ENCODE results near the gene MTAP.

Gene MTAP

DNA sequence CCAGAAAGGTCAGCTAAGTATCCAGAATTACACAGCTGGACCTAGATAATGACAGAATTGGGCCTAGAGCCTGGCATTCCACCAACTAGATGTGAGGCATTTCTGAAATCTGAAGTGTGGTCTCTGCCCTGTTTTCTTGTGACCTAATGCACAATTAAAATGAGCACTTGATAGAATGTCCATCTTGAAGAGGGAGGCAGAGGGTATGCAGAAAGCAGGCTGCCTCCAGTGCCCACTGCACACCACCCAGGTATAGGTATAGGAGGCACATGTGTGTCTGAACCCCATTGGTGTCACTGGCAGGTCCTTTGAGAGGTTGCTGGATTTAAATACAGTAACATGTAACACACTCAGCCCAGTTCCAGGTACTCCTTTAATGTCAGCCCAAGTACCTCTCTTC, 2.4 kb downstream of the MTAP start:
- no peak for DNase-seq (ENCODE audit: low read depth)

DNA sequence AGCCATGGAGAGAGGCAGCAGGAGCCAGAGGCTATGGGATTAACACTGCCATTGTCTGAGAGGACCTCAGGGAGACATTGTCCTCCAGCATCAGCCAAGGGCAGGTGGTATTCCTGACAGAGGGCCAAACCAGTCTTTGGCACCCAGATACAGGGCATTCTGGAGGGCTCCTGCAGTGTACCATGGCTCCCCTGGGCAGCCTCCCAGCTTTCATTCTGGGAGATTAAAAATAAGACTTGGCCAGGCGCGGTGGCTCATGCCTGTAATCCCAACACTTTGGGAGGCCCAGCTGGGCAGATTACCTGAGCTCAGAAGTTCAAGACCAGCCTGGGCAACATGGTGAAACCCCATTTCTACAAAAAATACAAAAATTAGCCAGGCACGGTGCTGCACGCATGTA, 4.2 kb downstream of the MTAP start:
- DNase-seq (ENCODE audit: low read depth): no peak

DNA sequence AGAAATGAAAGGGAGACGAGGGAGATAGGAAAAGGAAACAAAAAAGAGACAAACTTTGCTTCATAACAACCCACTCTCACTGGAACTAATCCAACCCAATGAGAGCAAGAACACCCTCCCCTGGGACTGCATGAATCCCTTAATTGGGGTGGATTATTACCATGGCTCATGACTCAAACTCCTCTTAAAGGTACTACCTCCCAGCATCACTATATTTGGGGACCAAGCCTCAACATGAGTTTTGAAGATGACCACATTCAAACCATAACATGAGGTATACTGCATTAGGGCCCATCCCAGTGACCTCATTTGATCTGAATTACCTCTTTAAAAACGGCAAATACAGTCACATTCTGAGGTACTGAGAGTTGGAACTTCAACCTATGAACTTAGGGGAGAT, 8.0 kb downstream of the MTAP start:
- DNase-seq (ENCODE audit: low read depth): no peak

DNA sequence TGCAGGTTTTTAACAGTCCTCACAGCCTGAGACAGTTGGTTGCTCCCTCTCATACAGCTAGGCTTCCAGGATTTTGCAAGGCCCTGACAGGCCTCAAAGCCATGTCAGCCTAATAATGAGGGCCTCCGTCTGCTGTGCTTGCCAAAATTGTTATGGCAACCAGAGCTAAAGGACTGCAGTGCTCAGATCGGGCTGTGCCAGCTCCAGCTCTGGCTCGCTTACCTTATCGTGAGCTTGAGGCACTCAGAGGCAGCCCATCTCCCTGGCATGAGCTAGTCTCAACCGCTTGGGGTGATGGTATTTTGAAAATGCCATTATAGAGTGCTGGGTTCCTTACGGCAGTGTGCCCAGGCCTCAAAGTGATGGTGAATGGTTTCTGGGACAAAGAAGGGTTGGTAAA, 8.4 kb downstream of the MTAP start:
- no peak for DNase-seq (ENCODE audit: low read depth)

DNA sequence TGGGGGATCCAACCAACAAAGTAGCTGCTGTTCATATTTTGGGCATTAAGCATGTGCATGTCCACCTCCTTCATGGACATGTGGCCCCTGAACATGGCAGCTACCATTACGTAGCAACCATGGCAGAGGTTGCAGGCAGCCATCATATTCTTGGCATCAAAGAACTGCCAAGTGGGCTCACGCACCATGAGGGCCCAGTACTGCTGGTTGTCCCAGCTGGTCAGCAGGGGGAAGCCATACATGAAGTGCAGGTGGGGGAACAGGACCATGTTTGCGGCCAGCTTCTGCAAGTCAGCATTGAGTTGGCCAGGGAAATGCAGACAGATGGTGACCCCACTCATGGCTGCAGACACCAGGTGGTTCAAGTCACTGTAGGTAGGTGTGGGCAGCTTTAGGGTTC, 9.5 kb downstream of the MTAP start:
- DNase-seq (ENCODE audit: low read depth): no peak

DNA sequence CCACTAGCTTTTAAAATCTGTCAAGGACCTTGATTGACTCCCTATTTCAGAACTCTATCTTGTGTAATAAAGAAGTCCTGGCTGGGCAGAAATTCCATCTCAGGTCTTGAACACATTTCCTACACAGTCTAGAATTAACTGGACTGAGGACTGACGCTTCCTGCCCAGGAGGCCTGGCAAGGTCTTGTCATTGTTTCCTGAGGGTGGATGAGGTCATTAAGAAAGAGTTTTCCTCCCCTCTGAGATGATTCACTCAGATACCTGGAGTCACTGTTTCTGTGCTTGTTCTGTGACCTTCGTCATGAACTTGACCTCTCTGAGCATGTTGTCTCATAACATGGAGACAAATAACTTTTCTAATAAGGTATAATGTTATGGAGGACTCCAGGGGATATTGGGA, 10.0 kb downstream of the MTAP start:
- no peak for DNase-seq (ENCODE audit: low read depth)

DNA sequence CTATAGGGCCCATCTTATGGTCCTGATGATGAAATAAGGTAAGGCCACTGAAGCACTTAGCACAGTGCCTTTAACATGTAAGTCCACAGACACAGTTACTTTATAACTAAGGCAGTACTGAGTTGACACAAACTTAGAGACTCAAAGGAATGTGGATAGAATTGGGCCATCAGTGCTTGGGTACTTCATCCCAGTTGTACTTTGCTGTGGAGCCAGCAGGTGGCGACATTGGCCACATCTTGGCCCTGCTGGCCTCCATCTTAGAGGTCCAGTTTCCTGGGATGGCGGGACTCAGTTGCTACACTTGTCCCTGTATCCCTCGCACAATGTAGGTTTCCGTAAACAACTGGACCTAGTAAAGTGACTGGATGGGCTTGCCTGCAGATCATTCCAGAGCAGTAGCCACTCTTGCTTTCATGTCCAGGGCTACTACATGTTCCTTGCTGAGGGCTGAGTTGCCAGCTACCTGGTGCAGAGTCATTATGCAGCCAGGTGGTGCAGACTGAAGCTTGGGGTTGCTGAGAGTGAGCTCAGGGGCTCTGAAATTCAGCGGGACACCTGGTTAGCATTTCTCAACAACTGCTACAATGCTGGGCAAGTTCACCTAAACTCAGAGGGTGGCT, 10.6 kb downstream of the MTAP start:
- peak; percentile 53 for DNase-seq (ENCODE audit: low read depth)

DNA sequence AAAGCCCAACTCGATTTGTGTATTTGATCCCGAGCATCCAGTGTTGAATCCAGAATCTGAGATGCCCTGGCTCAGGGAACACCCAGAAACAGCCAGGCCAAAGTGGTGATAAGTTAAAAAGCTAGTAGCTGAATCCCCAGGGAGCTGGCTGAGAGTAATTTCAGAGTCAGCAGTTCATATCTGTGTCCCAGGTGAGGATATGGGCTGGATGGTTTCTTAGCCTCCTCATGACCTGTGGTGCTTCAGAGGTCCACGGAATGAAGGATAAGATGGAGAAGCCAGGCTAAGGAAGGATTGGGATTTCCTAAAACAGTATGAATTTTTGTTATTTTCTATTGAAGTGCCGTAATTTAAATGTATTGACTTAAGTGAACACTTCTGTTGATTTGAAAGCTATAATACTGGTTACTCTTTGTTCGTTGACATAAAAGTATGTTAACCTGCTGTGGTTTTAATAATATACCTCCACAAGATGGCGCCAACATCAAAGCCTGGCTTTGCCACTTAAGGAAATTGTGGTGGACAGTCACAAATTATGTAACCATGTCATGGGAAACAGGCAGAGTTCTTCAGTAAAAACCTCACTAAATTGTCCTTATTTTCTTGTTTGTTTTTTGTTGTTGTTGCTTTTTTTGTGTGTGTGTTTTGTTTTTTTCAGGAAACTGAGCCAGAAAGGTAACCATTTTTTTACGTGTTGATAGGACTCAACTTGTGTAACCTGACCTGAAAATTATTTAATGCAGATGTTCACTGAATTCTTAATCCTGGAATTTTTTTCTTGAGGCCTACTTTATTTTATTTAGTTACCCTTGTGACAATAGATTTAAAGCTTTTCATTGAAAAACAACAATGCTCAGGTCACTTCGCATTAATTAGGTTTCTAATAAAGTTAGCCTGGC, 11.4 kb downstream of the MTAP start:
- DNase-seq (ENCODE audit: low read depth): peak; percentile 14

DNA sequence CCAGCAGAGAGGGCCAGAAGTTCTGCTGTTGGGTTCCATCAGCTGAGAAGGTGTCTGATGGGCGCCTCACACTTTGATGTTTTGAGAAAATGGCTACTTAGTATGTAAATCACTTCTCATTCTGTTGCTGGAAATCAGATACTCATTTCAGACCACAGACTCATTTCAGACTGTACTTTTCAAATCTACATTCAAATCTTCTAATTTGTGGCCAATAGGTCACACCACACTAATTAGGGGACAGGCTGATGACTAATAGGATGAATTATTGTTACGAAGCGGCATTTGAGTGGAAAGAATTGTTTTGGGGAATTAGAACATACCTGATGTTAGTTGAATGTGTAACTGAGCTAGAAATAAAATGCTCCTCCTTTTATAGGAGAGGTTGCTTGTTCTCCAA, 13.2 kb downstream of the MTAP start:
- DNase-seq (ENCODE audit: low read depth): no peak

DNA sequence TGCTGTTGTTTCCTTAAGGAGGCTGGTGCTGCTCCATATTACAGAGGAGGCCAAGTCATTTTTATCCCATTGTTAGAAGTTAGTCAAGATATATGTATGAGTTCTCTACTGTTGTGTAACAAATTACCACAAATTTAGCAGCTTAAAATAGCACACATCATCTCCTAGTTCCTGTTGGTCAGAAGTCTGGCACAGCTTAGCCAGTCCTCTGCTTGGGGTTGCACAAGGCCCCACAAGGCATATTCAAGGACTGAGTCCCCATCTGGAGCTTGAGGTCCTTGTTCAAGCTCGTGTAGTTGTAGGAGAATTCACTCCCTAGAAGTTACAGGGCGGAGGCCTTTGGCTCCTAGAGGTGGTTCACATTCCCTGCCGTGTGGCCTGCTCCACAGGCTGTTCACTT, 14.7 kb downstream of the MTAP start:
- DNase-seq (ENCODE audit: low read depth): no peak

DNA sequence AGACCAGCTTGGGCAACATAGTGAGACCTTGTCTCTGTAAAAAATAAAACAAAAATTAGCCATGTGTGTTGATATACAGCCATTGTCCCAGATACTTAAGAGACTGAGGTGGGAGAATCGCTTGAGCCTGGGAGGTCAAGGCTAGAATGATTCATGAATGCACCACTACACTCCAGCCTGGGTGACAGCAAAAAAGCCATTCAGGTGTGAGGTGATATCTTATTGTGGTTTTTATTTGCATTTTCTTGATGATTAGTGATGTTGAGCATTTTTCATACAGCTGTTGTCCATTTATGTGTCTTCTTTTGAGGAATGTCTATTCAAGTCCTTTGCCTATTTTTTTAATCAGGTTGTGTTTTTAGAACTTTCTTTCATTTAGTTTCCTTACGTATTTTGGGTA, 23.2 kb downstream of the MTAP start:
- no peak for DNase-seq (ENCODE audit: low read depth)

DNA sequence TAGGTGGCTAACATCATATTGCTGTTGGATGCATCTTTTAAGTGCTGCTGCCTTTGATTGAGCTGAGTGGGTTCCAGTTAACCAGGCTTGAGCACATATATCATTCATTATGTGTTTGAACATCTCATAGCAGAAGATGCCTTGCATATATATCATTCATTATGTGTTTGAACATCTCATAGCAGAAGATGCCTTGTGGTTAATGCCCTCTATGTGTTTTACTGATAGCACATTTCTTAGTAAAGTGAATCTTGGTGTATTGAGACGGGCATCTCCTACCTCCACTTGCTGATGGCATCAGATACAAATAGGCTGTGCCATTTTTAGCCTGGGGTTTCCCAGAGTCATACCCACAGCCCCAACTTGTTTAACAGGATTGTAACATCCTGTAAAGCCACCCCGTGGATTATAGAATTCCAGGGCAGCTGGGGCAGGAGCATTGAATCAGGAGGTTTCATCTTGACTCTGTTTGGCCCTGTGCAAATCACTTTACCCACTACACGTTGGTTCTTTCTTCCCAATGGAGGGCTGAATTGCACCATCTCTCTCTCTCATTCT, 26.5 kb downstream of the MTAP start:
- DNase-seq (ENCODE audit: low read depth): no peak

DNA sequence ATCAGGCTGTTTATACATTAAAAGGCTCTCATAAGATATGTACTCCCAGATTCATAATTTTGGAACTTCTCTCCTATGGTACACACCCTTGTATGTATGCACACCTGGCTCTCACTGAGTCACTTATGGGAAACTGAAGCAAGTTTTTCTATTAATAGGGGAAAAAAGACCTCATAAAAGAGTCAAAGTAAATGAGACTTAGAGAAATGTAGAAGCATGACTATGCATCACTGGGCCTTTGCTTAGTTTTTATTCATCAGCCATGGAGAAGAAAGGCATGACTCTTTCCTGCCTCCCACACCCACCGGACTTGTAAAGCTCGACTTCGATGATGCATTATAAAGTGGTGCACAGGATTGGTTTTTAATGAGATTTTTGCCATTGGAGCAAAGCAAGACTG, 28.2 kb downstream of the MTAP start:
- DNase-seq (ENCODE audit: low read depth): no peak

DNA sequence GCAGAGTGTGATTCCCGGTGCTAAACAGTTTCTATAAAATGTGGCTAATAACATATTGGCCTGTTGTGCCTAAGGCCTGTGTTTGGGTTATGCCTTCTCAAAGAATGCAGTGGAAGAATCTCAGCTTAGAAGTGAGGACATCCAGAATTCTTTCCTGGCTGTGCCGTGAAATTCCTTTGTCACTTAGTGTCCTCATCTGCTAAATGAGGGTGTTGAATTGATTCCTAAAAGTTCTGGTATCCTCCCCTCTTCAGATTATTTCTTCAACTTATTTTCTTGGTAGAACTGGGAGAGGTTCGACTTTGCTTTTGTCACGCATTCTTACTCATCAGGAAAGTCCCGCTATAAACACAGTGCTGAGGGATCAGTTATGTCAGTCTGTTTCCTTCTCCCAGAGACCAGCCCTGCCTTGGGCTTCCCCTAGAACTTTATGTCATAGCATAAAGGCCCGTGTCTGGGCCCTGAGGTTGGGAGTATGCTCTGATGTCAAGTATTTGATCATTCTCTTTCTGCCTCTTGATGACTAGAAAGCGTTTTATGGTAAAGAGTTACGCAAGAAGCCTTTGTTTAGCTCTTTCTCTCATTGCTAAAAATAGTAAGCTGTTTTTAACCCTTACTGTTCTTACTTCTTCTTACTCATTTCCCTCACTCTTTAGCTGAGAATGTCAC, 29.5 kb downstream of the MTAP start:
- peak; percentile 12 for DNase-seq (ENCODE audit: low read depth)

DNA sequence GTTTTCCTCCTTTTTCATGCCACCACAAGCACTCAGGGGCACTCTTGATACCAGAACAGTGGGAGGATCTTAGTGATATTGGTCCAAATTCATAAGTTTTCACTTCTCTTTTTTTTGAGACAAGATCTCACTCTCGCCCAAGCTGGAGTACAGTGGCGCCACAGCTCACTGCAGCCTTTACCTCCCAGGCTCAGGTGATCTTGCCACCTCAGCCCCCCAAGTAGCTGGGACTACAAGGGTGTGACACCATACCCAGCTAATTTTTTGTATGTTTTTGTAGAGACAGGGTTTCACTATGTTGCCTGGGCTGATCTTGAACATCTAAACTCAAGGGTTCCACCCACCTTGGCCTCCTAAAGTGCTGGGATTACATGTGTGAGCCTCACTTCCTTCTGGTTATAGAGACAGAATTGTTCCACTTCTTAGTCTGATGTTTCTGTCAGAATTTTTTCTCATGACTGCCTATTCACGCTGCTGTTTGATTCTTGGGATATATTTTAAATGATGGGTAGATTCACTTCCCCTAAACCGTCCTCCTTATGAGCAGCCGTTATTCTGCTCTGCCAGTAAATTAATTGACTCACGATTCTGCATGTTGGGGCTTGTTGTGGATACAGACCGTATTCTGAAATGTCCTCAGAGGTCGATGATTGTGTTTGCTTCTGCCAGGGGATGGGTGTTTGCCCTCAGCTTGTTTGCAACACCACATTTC, 30.8 kb downstream of the MTAP start:
- DNase-seq (ENCODE audit: low read depth): no peak

DNA sequence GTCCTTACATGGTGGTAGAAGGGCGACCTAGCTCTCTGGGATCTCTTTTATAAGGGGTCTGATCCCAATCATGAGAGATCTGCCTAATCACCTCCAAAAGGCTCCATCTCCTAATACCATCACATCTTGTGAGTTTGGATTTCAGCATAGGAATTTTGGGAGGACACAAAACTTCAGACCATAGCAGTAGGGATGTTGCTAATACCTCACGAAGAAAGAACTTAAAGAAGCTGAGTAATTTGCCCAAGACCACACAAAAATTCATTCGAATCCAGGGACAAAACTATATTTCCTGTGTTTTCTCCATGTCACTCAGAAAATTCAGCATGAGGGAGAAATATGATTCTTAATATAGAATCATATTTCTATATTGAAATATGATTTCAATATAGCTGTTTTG, 32.7 kb downstream of the MTAP start:
- no peak for DNase-seq (ENCODE audit: low read depth)

DNA sequence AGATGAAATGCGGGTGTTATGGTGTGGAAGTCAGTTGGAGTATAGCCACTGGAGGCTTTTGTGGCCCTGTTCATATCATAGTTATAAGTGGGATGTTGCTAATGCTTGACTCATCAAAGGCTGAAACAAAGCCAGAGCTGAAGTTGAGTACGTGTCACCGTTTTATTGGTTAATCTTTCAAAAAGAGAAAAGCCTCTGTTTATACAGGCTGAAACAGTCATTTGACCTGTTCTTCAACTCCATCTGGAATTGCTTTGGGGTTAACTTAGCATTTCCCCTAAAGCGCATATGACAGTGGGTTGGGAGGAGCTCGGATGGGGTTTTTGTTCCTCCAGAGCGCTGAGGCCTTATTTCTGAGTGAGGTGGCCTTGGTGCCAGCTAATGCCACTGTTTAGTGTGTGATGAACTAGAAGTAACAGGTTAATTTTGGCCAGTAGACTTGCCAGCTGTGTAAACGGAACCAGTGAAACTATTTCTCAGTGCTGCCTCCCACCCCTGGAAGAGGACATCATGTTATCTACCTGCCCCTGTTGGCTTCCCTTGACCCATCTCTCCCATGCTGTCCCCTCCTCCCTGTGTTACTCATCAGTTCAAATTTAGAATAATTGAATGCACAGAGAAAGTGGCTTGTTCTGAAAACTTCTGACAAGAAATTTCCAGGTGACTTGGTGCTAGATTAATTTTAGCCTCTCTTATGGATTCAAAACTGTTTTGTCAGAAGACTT, 34.2 kb downstream of the MTAP start:
- no peak for DNase-seq (ENCODE audit: low read depth)

DNA sequence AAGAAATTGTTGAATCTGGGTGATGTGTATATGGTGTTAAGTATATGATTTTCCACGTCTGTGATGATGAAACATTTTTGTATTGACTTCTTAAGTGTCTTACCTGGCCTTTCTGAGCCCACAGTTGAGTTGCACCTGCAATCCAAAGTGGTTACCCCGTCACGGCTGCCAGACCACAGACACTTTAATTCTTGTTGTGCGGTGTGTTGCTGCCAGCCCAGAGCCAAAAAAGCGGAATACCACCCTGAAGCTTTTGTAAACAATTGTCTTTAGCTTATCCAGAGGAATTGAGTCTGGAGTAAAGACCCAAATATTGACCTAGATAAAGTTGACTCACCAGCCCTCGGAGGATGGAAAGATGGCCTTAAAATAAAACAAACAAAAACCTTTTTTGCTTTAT, 35.1 kb downstream of the MTAP start:
- DNase-seq (ENCODE audit: low read depth): no peak

DNA sequence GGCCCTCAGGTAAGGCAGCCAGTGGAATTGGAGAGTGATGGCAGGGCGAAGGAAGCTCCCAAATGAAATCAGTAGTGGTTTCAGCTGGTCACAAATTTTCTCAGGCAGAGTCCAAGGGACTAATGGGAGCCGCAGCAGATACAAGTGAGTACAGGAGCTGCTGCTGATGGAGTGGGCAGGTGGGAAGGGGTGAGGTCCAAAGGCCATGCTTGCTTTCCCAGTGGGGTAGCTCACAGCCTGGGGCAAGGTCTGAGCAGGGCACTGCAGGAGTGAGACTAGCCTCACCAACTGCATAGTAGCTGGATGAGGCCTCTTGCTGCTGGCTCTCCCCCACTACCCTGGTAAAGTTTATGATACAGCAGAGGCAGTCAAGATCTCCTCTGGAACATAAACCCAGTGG, 38.2 kb downstream of the MTAP start:
- no peak for DNase-seq (ENCODE audit: low read depth)

DNA sequence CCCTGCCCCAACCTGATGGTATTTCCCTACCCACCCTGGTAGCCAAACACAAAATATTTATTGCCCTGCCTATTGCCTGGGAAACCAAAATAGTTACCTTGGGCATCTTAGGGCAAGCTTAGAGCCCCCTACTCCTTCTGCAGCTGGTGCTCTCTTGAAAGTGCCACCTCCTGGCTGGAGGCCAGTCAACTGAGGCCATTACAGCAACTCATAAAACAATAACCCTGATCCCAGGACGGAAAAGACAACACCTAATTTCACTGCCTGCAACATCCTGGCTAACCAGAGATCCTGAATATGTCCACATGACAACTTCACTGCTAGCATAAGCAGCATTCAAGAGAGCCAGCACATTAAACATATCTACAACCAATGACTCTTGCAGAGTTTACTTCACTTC, 38.7 kb downstream of the MTAP start:
- no peak for DNase-seq (ENCODE audit: low read depth)

DNA sequence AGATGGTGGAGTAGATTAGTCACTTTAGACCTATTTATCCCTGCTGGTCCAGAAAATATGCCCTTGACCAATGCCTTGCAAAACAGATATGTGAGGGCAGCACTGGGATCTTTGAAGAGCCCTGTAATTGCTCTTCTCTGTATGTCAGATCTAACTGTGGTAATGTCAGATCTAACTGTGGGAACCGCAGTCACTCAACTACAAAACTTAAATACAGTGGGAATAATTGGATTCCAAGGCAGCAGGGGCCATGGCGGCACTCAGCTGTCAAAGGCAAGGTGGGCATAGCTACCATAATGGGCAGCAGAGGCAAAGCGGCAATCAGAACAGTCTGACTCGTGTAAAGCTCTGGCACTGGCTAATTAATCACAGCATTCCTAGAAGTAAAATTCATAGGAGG, 46.2 kb downstream of the MTAP start:
- no peak for DNase-seq (ENCODE audit: low read depth)

DNA sequence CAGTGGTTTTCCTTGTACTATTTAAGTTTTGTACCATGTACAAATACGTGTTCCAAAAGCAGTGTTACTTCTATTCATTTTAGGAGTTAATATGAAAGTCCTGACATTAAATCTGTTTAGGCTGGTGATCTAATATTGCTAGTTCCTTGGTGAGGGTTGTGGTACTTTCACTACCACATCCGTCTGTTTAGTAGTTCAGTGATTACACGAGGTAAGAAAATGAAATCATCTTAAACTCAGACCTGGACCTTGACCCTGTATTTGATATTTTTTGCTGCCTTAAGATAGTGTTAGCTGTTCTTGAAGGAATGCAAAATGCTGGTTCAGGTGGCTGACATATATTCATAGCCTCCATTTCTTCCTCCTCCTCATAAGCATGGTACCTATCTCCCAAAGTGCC, 50.3 kb downstream of the MTAP start:
- DNase-seq (ENCODE audit: low read depth): no peak

Measured in activated T-helper 9 cell treated with anti-CD3 and anti-CD28 coated beads, Interleukin-2, amount 50 U/mL, for 16 hours (primary cell).